Measurements from ENCODE around the gene NPAS3.

Gene NPAS3

GRCh38 chr14:33332497-33332896 is 393.8 kb downstream of the NPAS3 start:
- DNase-seq (ENCODE audit: low read depth) = no peak

GRCh38 chr14:33335366-33335765 is 396.7 kb downstream of the NPAS3 start:
- no peak for DNase-seq (ENCODE audit: low read depth)

GRCh38 chr14:33342299-33342974 is 403.8 kb downstream of the NPAS3 start:
- no peak for DNase-seq (ENCODE audit: low read depth)

- no peak for DNase-seq (ENCODE audit: low read depth)
Measured at GRCh38 chr14:33343016-33343415, 404.3 kb downstream of the NPAS3 start.

GRCh38 chr14:33347796-33348195 is 409.1 kb downstream of the NPAS3 start:
- no peak for DNase-seq (ENCODE audit: low read depth)

GRCh38 chr14:33348510-33348909 is 409.8 kb downstream of the NPAS3 start:
- DNase-seq (ENCODE audit: low read depth) = no peak

- DNase-seq (ENCODE audit: low read depth) = no peak
Measured at GRCh38 chr14:33349871-33350270, 411.2 kb downstream of the NPAS3 start.

- no peak for DNase-seq (ENCODE audit: low read depth)
Measured at GRCh38 chr14:33350366-33350990, 411.8 kb downstream of the NPAS3 start.

- no peak for DNase-seq (ENCODE audit: low read depth)
Measured at GRCh38 chr14:33352821-33353220, 414.1 kb downstream of the NPAS3 start.

- no peak for DNase-seq (ENCODE audit: low read depth)
Measured at GRCh38 chr14:33356181-33356580, 417.5 kb downstream of the NPAS3 start.

- DNase-seq (ENCODE audit: low read depth) = no peak
Measured at GRCh38 chr14:33357225-33358010, 418.7 kb downstream of the NPAS3 start.

GRCh38 chr14:33359288-33359881 is 420.7 kb downstream of the NPAS3 start:
- DNase-seq (ENCODE audit: low read depth) = no peak

GRCh38 chr14:33362934-33363333 is 424.3 kb downstream of the NPAS3 start:
- no peak for DNase-seq (ENCODE audit: low read depth)

- no peak for DNase-seq (ENCODE audit: low read depth)
Measured at GRCh38 chr14:33363682-33364081, 425.0 kb downstream of the NPAS3 start.

- no peak for DNase-seq (ENCODE audit: low read depth)
Measured at GRCh38 chr14:33364466-33364865, 425.8 kb downstream of the NPAS3 start.

- no peak for DNase-seq (ENCODE audit: low read depth)
Measured at GRCh38 chr14:33369041-33369440, 430.4 kb downstream of the NPAS3 start.

GRCh38 chr14:33369972-33370371 is 431.3 kb downstream of the NPAS3 start:
- no peak for DNase-seq (ENCODE audit: low read depth)

- no peak for DNase-seq (ENCODE audit: low read depth)
Measured at GRCh38 chr14:33370426-33370825, 431.7 kb downstream of the NPAS3 start.

- no peak for DNase-seq (ENCODE audit: low read depth)
Measured at GRCh38 chr14:33375196-33375595, 436.5 kb downstream of the NPAS3 start.

GRCh38 chr14:33375786-33376185 is 437.1 kb downstream of the NPAS3 start:
- DNase-seq (ENCODE audit: low read depth) = no peak

GRCh38 chr14:33376510-33376909 is 437.8 kb downstream of the NPAS3 start:
- DNase-seq (ENCODE audit: low read depth) = no peak

- DNase-seq (ENCODE audit: low read depth) = no peak
Measured at GRCh38 chr14:33377596-33378390, 439.1 kb downstream of the NPAS3 start.
